Aorta (tissue), 5 donors: ENCODE measurements around the gene TP53BP2. TPM values are rescaled to one million over a fixed set of nuclear protein-coding genes. Genes with fewer than 3 reads are reported as not detected.
A peak's percentile ranks its signal among the peaks of the same experiment; 100 is the strongest.
"Not testable (repeated sequence)": the region's sequence is repeated elsewhere in the genome, so short reads cannot be mapped to it uniquely, and the experiment has no call there.

Experiments
- ATAC-seq: fragments of 200-7000 bp; cut with Tn5 transposase; one replicate; pipeline ENCODE4 v1.9.1; 2022; ENCODE audit warnings: moderate library complexity; ENCODE audit not compliant: low FRiP score
- DNase-seq, 2 donors: peaks; one replicate each; pipeline ENCODE4 v3.0.0-alpha.2; 2020
- H3K27ac ChIP-seq, 2 donors: one replicate each; pipeline ENCODE4 v1.5.1; 2013; ENCODE audit warnings: low read length in 2 of 2, mild to moderate bottlenecking in 2 of 2, moderate library complexity in 2 of 2, control low read depth in 1 of 2, inconsistent platforms in 1 of 2, low read depth in 1 of 2
- H3K27me3 ChIP-seq, 2 donors: one replicate each; pipeline ENCODE4 v1.6.1; 2013; ENCODE audit warnings: control low read depth in 1 of 2, low read length in 1 of 2, mild to moderate bottlenecking in 1 of 2, moderate library complexity in 1 of 2; ENCODE audit not compliant: insufficient read depth in 2 of 2, control insufficient read depth in 1 of 2
- H3K36me3 ChIP-seq, 2 donors: one replicate each; pipeline ENCODE4 v1.6.1; 2013; ENCODE audit warnings: control low read depth in 1 of 2, low read length in 1 of 2, mild to moderate bottlenecking in 1 of 2; ENCODE audit not compliant: insufficient read depth in 2 of 2, control insufficient read depth in 1 of 2
- H3K4me1 ChIP-seq, 2 donors: one replicate each; pipeline ENCODE4 v1.6.1; 2013; ENCODE audit warnings: low read length in 2 of 2, control low read depth in 1 of 2, mild to moderate bottlenecking in 1 of 2, moderate library complexity in 1 of 2; ENCODE audit not compliant: insufficient read depth in 2 of 2, control insufficient read depth in 1 of 2
- H3K4me3 ChIP-seq, 2 donors: one replicate each; pipeline ENCODE4 v1.5.1; 2013; ENCODE audit warnings: low read length in 2 of 2, control low read depth in 1 of 2, mild to moderate bottlenecking in 1 of 2
- H3K9me3 ChIP-seq: one replicate; pipeline ENCODE4 v1.6.1; 2013; ENCODE audit warnings: mild to moderate bottlenecking, low read length; ENCODE audit not compliant: control insufficient read depth
- WGBS, 2 donors: extraction: QIAGEN DNeasy Blood & Tissue Kit; methylation state at CpG; one replicate each; pipeline ENCODE4 v1.1.7; 2013; 5-methylcytosine and 5-hydroxymethylcytosine counted together
- intact Hi-C, 2 donors: fragments of 100-400 bp; cut with DNase I; formaldehyde crosslinking; loops; one replicate each; pipeline versions ENCODE4 v1.14.2 to v1.15.0; 2022
- polyA plus RNA-seq, 2 donors: library from polyadenylated mRNA; stranded (reverse); fragments of 200-250 nt; gene quantifications; one replicate each; pipeline ENCODE4 v1.2.3, GENCODE V29; 2013
- total RNA-seq, 2 donors: library from RNA; stranded (reverse); fragmentation: NEBNext Ultra II Directional; extraction: Animal tissue kit (Norgen Biotek cat#: 25700); gene quantifications; one replicate each; pipeline ENCODE4 v1.2.1, GENCODE V29; 2021
- donor health status: healthy with polysubstance abuse.
- donor health status: Bipolar disorder and iron deficiency.
- donor health status: DM: no; HTN: no; CAD: no.
- donor health status: DM: no; HTN: no; CAD: no.
- donor health status: DM: yes; HTN: yes; CAD: no.

Gene TP53BP2
- total and polyA plus RNA-seq, 4 donors: 10.3 to 83.9 (median 41.4) TPM

DNA sequence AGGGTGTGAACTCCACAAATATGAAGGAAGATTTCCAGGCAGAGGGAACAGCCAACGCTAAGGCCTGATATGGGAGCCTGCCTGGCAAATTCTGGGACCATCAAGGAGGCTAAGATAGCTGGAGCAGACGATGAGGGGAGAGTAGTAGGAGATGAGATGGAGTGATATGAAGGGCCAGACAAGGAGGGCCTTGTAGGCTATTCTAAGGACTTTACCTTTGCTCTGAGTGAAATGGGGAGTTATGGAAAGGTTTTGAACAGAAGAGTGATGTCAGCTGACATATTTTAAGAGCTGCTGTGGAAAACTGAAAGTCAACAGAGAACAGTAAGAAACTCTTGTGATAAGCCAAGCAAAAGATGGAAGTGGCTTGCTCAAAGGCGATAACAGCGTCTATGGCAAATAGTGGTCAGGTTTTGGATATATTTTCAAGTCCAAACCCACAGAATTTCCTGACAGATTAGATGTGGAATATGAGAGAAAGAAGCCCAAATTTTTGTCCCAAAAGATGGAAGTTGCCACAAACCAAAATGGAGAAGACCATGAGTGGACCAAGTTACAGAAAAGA, 2.1 kb upstream of the TP53BP2 start:
- H3K4me3 ChIP-seq: no peak overlapping the region
- intact Hi-C loops: loop anchor here in 1 of 2 donors (2.0 to 5.0 kb wide), 3 partner anchors 36 to 146 kb away; no protein-coding TSS in a partner anchor
- H3K36me3 ChIP-seq: no peaks in the 10 kb centered on the region
- no peaks in the 10 kb centered on the region for H3K27me3 ChIP-seq
- peak overlapping the region; percentile 42 to 46 for H3K27ac ChIP-seq
- 94 to 96% methylated on average over 4 of the region's 4 CpGs for WGBS, 2 donors
- no peaks in the 10 kb centered on the region for H3K9me3 ChIP-seq
- DNase-seq (no peak), ATAC-seq (no peak)
- H3K4me1 ChIP-seq: no peaks in the 10 kb centered on the region

DNA sequence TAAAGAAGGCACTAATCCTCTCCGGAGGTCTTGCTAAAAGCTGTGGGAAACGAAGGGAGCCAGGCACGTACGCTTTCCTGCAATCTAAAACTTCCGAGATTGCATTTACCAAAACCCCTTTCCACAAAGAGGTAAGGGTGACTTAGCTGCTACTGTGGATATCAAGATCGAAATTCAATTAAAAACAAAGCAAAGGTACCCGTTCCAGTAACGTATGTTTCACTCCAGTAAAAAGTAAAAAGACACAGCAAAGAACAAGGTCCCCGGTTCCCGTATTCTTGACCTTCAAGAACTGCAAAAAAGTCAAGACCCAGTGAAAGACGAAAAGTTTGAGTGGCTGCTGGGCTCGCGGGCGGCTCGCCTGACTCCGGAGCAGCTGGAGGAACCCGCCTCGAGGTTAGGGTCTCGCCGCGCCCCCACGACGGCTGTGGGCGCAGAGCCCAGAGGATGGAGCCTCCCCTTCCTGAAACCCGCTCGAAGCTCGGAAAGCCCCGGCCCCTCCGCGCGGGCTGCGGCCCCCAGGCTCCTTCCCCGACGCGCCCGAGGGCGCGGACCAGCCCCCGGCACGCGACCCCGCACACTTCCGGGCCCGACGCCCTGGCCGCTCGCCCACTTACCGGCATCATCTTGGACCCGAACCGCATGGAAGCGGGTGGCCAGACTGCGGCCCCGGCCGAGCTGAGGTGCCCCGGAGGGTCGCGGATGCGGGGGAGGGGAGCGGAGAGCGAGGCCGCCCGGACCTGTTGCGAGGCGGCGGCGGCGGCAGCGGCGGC, 524 bp downstream of the TP53BP2 start:
- Histone ChIP-seq H3K4me3 (peak overlapping the region; percentile 77 to 84), H3K9me3 (no peaks in the 10 kb centered on the region), H3K36me3 (no peaks in the 10 kb centered on the region), H3K27me3 (no peaks in the 10 kb centered on the region), H3K4me1 (no peaks in the 10 kb centered on the region), H3K27ac (peak overlapping the region; percentile 98 to 99)
- ATAC-seq: peak; percentile 60
- DNase-seq: peak in 1 of 2 donors; percentile 79
- WGBS, 2 donors: 0% methylated on average over 41 to 69 of the region's 69 CpGs
- intact Hi-C loops: loop anchor here in 1 of 2 donors (5.0 kb wide), 2 partner anchors 33 to 143 kb away; no protein-coding TSS in a partner anchor

DNA sequence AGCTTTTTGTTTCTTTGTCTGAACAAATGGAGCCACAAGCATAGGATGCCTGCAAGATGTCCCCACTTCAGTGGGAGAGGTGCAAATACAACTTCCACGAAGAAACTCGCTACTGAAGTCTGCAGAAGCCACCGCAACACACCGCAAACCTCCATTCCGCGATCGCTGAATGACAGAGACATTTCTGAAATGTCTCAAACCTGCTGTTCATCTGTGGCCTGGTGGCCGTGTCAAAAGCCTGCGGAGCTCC, 1.0 kb downstream of the TP53BP2 start:
- no peaks in the 10 kb centered on the region for H3K36me3 ChIP-seq
- peak overlapping the region; percentile 98 to 99 for H3K27ac ChIP-seq
- DNase-seq: peak in 1 of 2 donors; percentile 49
- no peaks in the 10 kb centered on the region for H3K4me1 ChIP-seq
- ATAC-seq: no peak
- 0 to 1% methylated on average over 9 of the region's 9 CpGs for WGBS, 2 donors
- H3K9me3 ChIP-seq: no peaks in the 10 kb centered on the region
- no peaks in the 10 kb centered on the region for H3K27me3 ChIP-seq
- intact Hi-C loops: loop anchor here in 1 of 2 donors (5.0 kb wide), 2 partner anchors 32 to 142 kb away; no protein-coding TSS in a partner anchor
- H3K4me3 ChIP-seq: peak overlapping the region; percentile 77 to 84

DNA sequence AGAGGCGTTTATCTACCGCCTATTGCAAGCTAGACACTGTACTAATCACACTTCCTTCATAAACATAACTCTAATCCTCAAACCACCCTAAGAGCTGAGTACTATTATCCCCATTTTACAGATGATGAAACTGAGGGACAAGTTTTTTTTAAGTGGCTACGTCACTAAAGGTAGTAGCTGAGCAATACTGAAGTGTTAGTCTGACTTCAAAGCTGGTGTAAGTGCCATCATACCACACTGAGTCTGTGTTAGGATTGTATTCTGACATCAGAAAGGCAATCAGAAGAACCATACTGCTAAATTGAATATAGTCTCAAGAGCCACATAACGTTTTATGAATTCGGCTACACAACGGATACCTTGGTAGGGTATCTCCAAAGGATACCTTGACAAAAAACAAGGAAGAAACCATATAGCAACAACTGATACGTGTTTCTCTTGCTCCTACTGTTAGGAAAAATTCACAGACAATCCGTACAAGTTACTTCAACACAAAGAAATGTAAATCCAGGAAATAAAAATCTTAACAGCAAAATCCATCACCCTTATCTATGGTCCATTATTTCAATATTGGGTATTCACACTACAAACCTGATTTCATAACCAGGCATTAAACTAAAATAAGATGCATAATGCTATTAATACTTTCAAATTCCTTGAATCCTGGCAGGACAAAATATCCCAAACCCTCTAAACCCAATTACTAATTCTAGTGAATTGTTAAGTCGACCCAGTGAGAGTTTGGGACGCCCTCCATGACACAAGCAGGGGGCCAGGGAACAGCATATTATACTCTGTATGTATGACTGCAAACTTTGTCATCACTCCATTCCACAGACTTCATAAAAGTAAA, 1.6 kb downstream of the TP53BP2 start:
- Histone ChIP-seq H3K27ac (peak overlapping the region; percentile 98 to 99), H3K4me3 (peak overlapping the region; percentile 77 to 84), H3K36me3 (no peaks in the 10 kb centered on the region), H3K27me3 (no peaks in the 10 kb centered on the region), H3K4me1 (peaks cover 0 to under 1% of the 10 kb centered on the region in 2 donors), H3K9me3 (no peaks in the 10 kb centered on the region)
- WGBS, 2 donors: 10 to 14% methylated on average over 10 of the region's 10 CpGs
- intact Hi-C loops: no loop called here
- DNase-seq (no peak), ATAC-seq (no peak)

GRCh38 chr1:223842784-223843183, 3.0 kb downstream of the TP53BP2 start:
- H3K27ac ChIP-seq: no peak overlapping the region
- H3K36me3 ChIP-seq: no peaks in the 10 kb centered on the region
- intact Hi-C loops: no loop called here
- no peak for DNase-seq
- H3K9me3 ChIP-seq: no peaks in the 10 kb centered on the region
- ATAC-seq: no peak
- peaks cover 3 to 6% of the 10 kb centered on the region in 2 donors for H3K4me1 ChIP-seq
- H3K4me3 ChIP-seq: peak overlapping the region in 1 of 2 donors; percentile 13
- no peaks in the 10 kb centered on the region for H3K27me3 ChIP-seq
- WGBS, 2 donors: 23 to 27% methylated on average over 2 of the region's 2 CpGs

GRCh38 chr1:223841977-223842623, 3.6 kb downstream of the TP53BP2 start:
- Histone ChIP-seq H3K27ac (peak overlapping the region; percentile 20 to 23), H3K4me1 (peaks cover 7 to 13% of the 10 kb centered on the region in 2 donors)
- ATAC-seq, H3K4me3 ChIP-seq, intact Hi-C loops, DNase-seq, H3K9me3 ChIP-seq, H3K27me3 ChIP-seq, H3K36me3 ChIP-seq: not testable (repeated sequence)
- WGBS, 2 donors: 74 to 82% methylated on average over 13 of the region's 13 CpGs

DNA sequence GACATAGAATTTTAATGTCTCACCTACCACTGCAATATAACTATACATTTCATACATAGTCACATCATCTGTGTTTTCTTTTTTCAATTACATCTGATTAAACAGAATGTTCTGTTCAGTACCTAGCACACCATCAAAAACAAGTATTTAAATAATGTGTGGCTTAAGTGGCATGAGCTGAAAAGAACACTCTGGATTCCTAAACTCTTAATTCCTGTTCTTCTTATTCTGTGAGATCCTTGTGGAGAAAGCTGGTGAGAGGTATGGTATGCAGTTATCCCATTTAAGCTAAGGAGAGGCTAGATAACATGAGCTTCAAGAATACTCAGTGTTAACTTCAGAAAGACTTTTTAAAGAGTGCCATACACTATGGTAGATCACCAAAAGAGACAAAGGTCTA, 5.5 kb downstream of the TP53BP2 start:
- Histone ChIP-seq H3K27ac (peak overlapping the region in 1 of 2 donors; percentile 92), H3K9me3 (no peaks in the 10 kb centered on the region), H3K36me3 (no peaks in the 10 kb centered on the region), H3K4me1 (peaks cover 12 to 15% of the 10 kb centered on the region in 2 donors), H3K27me3 (no peaks in the 10 kb centered on the region), H3K4me3 (peak overlapping the region in 1 of 2 donors; percentile 4)
- ATAC-seq (no peak), DNase-seq (no peak)
- intact Hi-C loops: no loop called here

GRCh38 chr1:223838125-223838854, 7.5 kb downstream of the TP53BP2 start:
- WGBS, 2 donors: 53 to 58% methylated on average over 5 of the region's 5 CpGs
- peaks cover 16 to 27% of the 10 kb centered on the region in 2 donors for H3K4me1 ChIP-seq
- H3K27me3 ChIP-seq: no peaks in the 10 kb centered on the region
- H3K27ac ChIP-seq: no peak overlapping the region
- H3K9me3 ChIP-seq: no peaks in the 10 kb centered on the region
- no peak for ATAC-seq
- no peak overlapping the region for H3K4me3 ChIP-seq
- H3K36me3 ChIP-seq: no peaks in the 10 kb centered on the region
- no peak for DNase-seq
- intact Hi-C loops: no loop called here
